IMR-90 (cell line): ENCODE data around the gene ADPRS. TPM values are rescaled to one million over a fixed set of nuclear protein-coding genes. Genes with fewer than 3 reads are reported as not detected.

Source experiments
- ATAC-seq: fragments of 200-7000 bp; cut with Tn5 transposase; 2 replicates; pipeline ENCODE4 v1.9.1; 2020; ENCODE audit warnings: low read depth, mild to moderate bottlenecking, moderate library complexity
- BruUV-seq: library from RNA; stranded (reverse); fragments of 400-500 nt; replicated peaks from 2 replicates; lab custom pipeline; 2021; lab: Mats Ljungman, UMichigan
- CTCF ChIA-PET: fragments of 300-600 bp; formaldehyde crosslinking; extraction: SDS; loops from one replicate; lab custom pipeline; 2021; ENCODE audit warnings: antibody characterized with exemption; lab: Yijun Ruan, JAX
- POLR2A ChIA-PET: fragments of 300-600 bp; sonication (Branson Sonifier 250); formaldehyde crosslinking; loops from one replicate; lab custom pipeline; 2022; ENCODE audit warnings: antibody characterized with exemption; ENCODE audit not compliant: unreplicated experiment; lab: Charles Lee
- DNase-seq: peaks from one replicate; pipeline ENCODE4 v3.0.0; 2013
- H2AFZ ChIP-seq: replicated peaks from 2 replicates; pipeline ENCODE3; 2013; ENCODE audit warnings: low read length, mild to moderate bottlenecking; ENCODE audit not compliant: poor library complexity
- H2AK5ac ChIP-seq: 2 replicates; pipeline ENCODE4 v1.6.1; 2013; ENCODE audit warnings: low read depth, low read length, inconsistent platforms
- H2AK9ac ChIP-seq: replicated peaks from 2 replicates; pipeline ENCODE3; 2013; ENCODE audit warnings: mild to moderate bottlenecking, low read depth, low read length, moderate library complexity; ENCODE audit not compliant: poor library complexity
- H2BK120ac ChIP-seq: 2 replicates; pipeline ENCODE4 v1.6.1; 2013; ENCODE audit warnings: low read depth, low read length, inconsistent platforms
- H2BK15ac ChIP-seq: 3 replicates; pipeline ENCODE4 v1.6.1; 2013; ENCODE audit warnings: low read depth, low read length, inconsistent platforms
- H2BK20ac ChIP-seq: 2 replicates; pipeline ENCODE4 v1.6.1; 2013; ENCODE audit warnings: low read depth, mild to moderate bottlenecking, inconsistent platforms, low read length, moderate library complexity
- H2BK5ac ChIP-seq: 2 replicates; pipeline ENCODE4 v1.6.1; 2013; ENCODE audit warnings: mild to moderate bottlenecking, low read depth, low read length, inconsistent platforms; ENCODE audit not compliant: poor library complexity, severe bottlenecking
- H3K14ac ChIP-seq: replicated peaks from 2 replicates; pipeline ENCODE4 v1.6.1; 2013; ENCODE audit warnings: low read depth, low read length, inconsistent platforms
- H3K18ac ChIP-seq: 2 replicates; pipeline ENCODE4 v1.6.1; 2013; ENCODE audit warnings: low read depth, low read length, control low read depth
- H3K23ac ChIP-seq: 2 replicates; pipeline ENCODE4 v1.6.1; 2013; ENCODE audit warnings: low read depth, low read length, inconsistent platforms
- H3K27ac ChIP-seq: 2 replicates; pipeline ENCODE4 v1.5.1; 2013; ENCODE audit warnings: mild to moderate bottlenecking, control low read depth, low read length; ENCODE audit not compliant: insufficient read depth
- H3K27me3 ChIP-seq: 2 replicates; pipeline ENCODE4 v1.6.1; 2013; ENCODE audit warnings: low read length; ENCODE audit not compliant: control insufficient read depth, insufficient read depth
- H3K36me3 ChIP-seq: 2 replicates; pipeline ENCODE4 v1.6.1; 2013; ENCODE audit warnings: low read length, mixed read lengths; ENCODE audit not compliant: control insufficient read depth, insufficient read depth
- H3K4ac ChIP-seq: 2 replicates; pipeline ENCODE4 v1.6.1; 2013; ENCODE audit warnings: low read depth, low read length, inconsistent platforms
- H3K4me1 ChIP-seq: 2 replicates; pipeline ENCODE4 v1.6.1; 2013; ENCODE audit warnings: low read length, mixed read lengths; ENCODE audit not compliant: control insufficient read depth, insufficient read depth
- H3K4me2 ChIP-seq: 2 replicates; pipeline ENCODE4 v1.6.1; 2013; ENCODE audit warnings: low read depth, mild to moderate bottlenecking, control low read depth, low read length, moderate library complexity
- H3K4me3 ChIP-seq: 2 replicates; pipeline ENCODE4 v1.5.1; 2013; ENCODE audit warnings: low read depth, mild to moderate bottlenecking, control low read depth, low read length, moderate library complexity; ENCODE audit not compliant: insufficient read depth
- H3K56ac ChIP-seq: 2 replicates; pipeline ENCODE4 v1.6.1; 2013; ENCODE audit warnings: low read length, inconsistent platforms; ENCODE audit not compliant: insufficient read depth; ENCODE audit errors: extremely low read depth
- H3K79me1 ChIP-seq, 2 experiments: 2 replicates each; pipeline ENCODE4 v1.6.1; 2013; ENCODE audit warnings: low read length in 2 of 2, inconsistent platforms in 1 of 2, low read depth in 1 of 2
- H3K9ac ChIP-seq: 2 replicates; pipeline ENCODE4 v1.6.1; 2013; ENCODE audit warnings: low read depth, low read length, control low read depth
- H3K9me1 ChIP-seq: 2 replicates; pipeline ENCODE4 v1.6.1; 2013; ENCODE audit warnings: low read length, inconsistent platforms; ENCODE audit not compliant: insufficient read depth
- H3K9me3 ChIP-seq: 2 replicates; pipeline ENCODE4 v1.6.1; 2013; ENCODE audit warnings: low read length; ENCODE audit not compliant: control insufficient read depth, insufficient read depth
- H4K20me1 ChIP-seq: 2 replicates; pipeline ENCODE4 v1.6.1; 2013; ENCODE audit warnings: low read length, inconsistent platforms; ENCODE audit not compliant: insufficient read depth
- H4K5ac ChIP-seq: 2 replicates; pipeline ENCODE4 v1.6.1; 2013; ENCODE audit warnings: mild to moderate bottlenecking, low read depth, low read length, control low read depth
- H4K8ac ChIP-seq, 2 experiments: 2 replicates each; pipeline ENCODE4 v1.6.1; 2013; ENCODE audit warnings: low read depth in 2 of 2, low read length in 2 of 2, control low read depth in 1 of 2, inconsistent platforms in 1 of 2
- H4K91ac ChIP-seq: 2 replicates; pipeline ENCODE4 v1.6.1; 2013; ENCODE audit warnings: low read depth, low read length, inconsistent platforms; ENCODE audit not compliant: insufficient read depth
- BHLHE40 ChIP-seq: fragments of 150-350 bp; IDR thresholded peaks from 2 replicates; pipeline ENCODE4 v1.6.1; 2016; ENCODE audit warnings: mild to moderate bottlenecking, low read depth, low read length
- CEBPB ChIP-seq: IDR thresholded peaks from 2 replicates; pipeline ENCODE4 v1.6.1; 2012; ENCODE audit warnings: low read depth, low read length, improper control_type of control experiment
- CHD1 ChIP-seq: IDR thresholded peaks from 2 replicates; pipeline ENCODE4 v1.6.1; 2012; ENCODE audit warnings: low read depth, low read length, improper control_type of control experiment
- ELK1 ChIP-seq: fragments of 150-350 bp; IDR thresholded peaks from 2 replicates; pipeline ENCODE4 v1.6.1; 2016; ENCODE audit warnings: low read depth, mild to moderate bottlenecking, low read length, moderate library complexity, borderline replicate concordance
- FOS ChIP-seq: fragments of 150-350 bp; IDR thresholded peaks from 2 replicates; pipeline ENCODE4 v1.6.1; 2016; ENCODE audit warnings: low read depth, low read length
- MAFK ChIP-seq: IDR thresholded peaks from 2 replicates; pipeline ENCODE4 v1.6.1; 2012; ENCODE audit warnings: low read depth, low read length, improper control_type of control experiment
- MAZ ChIP-seq: IDR thresholded peaks from 2 replicates; pipeline ENCODE4 v1.6.1; 2012; ENCODE audit warnings: low read depth, mild to moderate bottlenecking, low read length, improper control_type of control experiment, moderate library complexity, borderline replicate concordance
- MXI1 ChIP-seq: IDR thresholded peaks from 2 replicates; pipeline ENCODE4 v1.6.1; 2012; ENCODE audit warnings: low read depth, mild to moderate bottlenecking, low read length, moderate library complexity, borderline replicate concordance
- NFE2L2 ChIP-seq: fragments of 150-350 bp; IDR thresholded peaks from 2 replicates; pipeline ENCODE4 v1.6.1; 2016; ENCODE audit warnings: low read depth, mild to moderate bottlenecking, low read length
- POLR2A ChIP-seq: IDR thresholded peaks from 2 replicates; pipeline ENCODE4 v1.6.1; 2012; ENCODE audit warnings: mild to moderate bottlenecking, low read depth, low read length
- RAD21 ChIP-seq: IDR thresholded peaks from 2 replicates; pipeline ENCODE4 v1.6.1; 2012; ENCODE audit warnings: low read length, improper control_type of control experiment
- RCOR1 ChIP-seq: IDR thresholded peaks from 2 replicates; pipeline ENCODE4 v1.6.1; 2012; ENCODE audit warnings: mild to moderate bottlenecking, low read length, improper control_type of control experiment; ENCODE audit not compliant: insufficient replicate concordance
- RFX5 ChIP-seq: IDR thresholded peaks from 2 replicates; pipeline ENCODE4 v1.8.0; 2012; ENCODE audit warnings: low read depth, mild to moderate bottlenecking, low read length, moderate library complexity
- SMC3 ChIP-seq: fragments of 150-350 bp; IDR thresholded peaks from 2 replicates; pipeline ENCODE4 v1.6.1; 2016; ENCODE audit warnings: low read depth, mild to moderate bottlenecking, antibody characterized with exemption, low read length, moderate library complexity
- USF2 ChIP-seq: fragments of 150-350 bp; IDR thresholded peaks from 2 replicates; pipeline ENCODE4 v1.6.1; 2017; ENCODE audit warnings: mild to moderate bottlenecking, antibody characterized with exemption, low read length, low read depth
- WGBS, 2 experiments: methylation state at CpG; one replicate each; pipeline versions ENCODE4 v1.1.5 to v1.1.7; 2013; ENCODE audit warnings: missing lambda C conversion rate in 2 of 2; ENCODE audit not compliant: insufficient read length in 1 of 2; ENCODE audit errors: extremely low coverage in 2 of 2; 5-methylcytosine and 5-hydroxymethylcytosine counted together
- dilution Hi-C: fragments of 300-500 bp; cut with HindIII; formaldehyde crosslinking; loops from one replicate; pipeline ENCODE4 v1.14.3; 2018; ENCODE audit warnings: low sequenced_read_pairs; ENCODE audit not compliant: unreplicated experiment
- in situ Hi-C: fragments of 300-500 bp; cut with MboI; formaldehyde crosslinking; loops from 3 replicates; pipeline ENCODE4 v1.14.3; 2019; ENCODE audit warnings: low sequenced_read_pairs, inconsistent platforms, mixed read lengths
- intact Hi-C: fragments of 100-400 bp; cut with micrococcal nuclease; formaldehyde crosslinking; loops from 2 replicates; pipeline ENCODE4 v1.10.0; 2022
- polyA plus RNA-seq, 3 experiments: library from polyadenylated mRNA; depleted of rRNA; stranded (reverse); fragments of >200 nt; gene quantifications; 2 replicates each; pipeline ENCODE4 v1.2.3, GENCODE V29; 2012; ENCODE audit warnings: low replicate concordance in 1 of 3
- total RNA-seq: library from RNA; depleted of rRNA; stranded (reverse); fragments of >200 nt; gene quantifications from 2 replicates; pipeline ENCODE4 v1.2.3, GENCODE V29; 2012
- TF ChIP-seq, protein P1 (sequence below): conservative IDR thresholded peaks from 2 replicates; pipeline ENCODE4 v1.5.1; 2012; ENCODE audit warnings: mild to moderate bottlenecking, low read depth, low read length, improper control_type of control experiment

Gene ADPRS
- total and polyA plus RNA-seq, 2 of the 4 experiments (the other 2 are of a cell fraction), result 31.0 to 37.2 TPM

- no TSS peak for BruUV-seq
- peaks cover 35% of the 10 kb centered on the region for H3K9me1 ChIP-seq
- H3K27ac ChIP-seq, result no peak overlapping the region
- H4K91ac ChIP-seq, result no peak overlapping the region
- no peak overlapping the region for H3K18ac ChIP-seq
- H2BK5ac ChIP-seq, result no peak overlapping the region
- H2BK120ac ChIP-seq, result no peak overlapping the region
- no peak overlapping the region for H3K23ac ChIP-seq
- H2BK15ac ChIP-seq, result no peak overlapping the region
- in situ Hi-C loops, result no loop called here
- no peaks in the 10 kb centered on the region for H3K27me3 ChIP-seq
- ATAC-seq (no peak), DNase-seq (no peak)
- intact Hi-C loops, result loop anchor here (1.0 kb wide), 1 partner anchor 35 kb away; no protein-coding TSS in a partner anchor
- H3K4me1 ChIP-seq, result peaks cover 26% of the 10 kb centered on the region
- H3K4me2 ChIP-seq, result no peak overlapping the region
- ChIA-PET POLR2A (no interaction called here), CTCF (interaction anchor here (0.5 to 4.7 kb wide), 11 partner anchors 15 to 166 kb away, joined by 3 to 21 read pairs (median 6); partner anchors contain the start of gene TRAPPC3)
- peak overlapping the region; percentile 83 for H2AFZ ChIP-seq
- H4K20me1 ChIP-seq, result no peaks in the 10 kb centered on the region
- dilution Hi-C loops, result no loop called here
- peak overlapping the region; percentile 33 for H2AK9ac ChIP-seq
- TF ChIP-seq RCOR1 (no peak), POLR2A (no peak), RFX5 (no peak), USF2 (no peak), MAFK (no peak), ELK1 (no peak), MXI1 (no peak), MAZ (no peak), RAD21 (no peak), SMC3 (no peak), CEBPB (no peak), FOS (no peak), BHLHE40 (no peak), CHD1 (no peak), NFE2L2 (no peak)
- TF ChIP-seq, protein P1, sequence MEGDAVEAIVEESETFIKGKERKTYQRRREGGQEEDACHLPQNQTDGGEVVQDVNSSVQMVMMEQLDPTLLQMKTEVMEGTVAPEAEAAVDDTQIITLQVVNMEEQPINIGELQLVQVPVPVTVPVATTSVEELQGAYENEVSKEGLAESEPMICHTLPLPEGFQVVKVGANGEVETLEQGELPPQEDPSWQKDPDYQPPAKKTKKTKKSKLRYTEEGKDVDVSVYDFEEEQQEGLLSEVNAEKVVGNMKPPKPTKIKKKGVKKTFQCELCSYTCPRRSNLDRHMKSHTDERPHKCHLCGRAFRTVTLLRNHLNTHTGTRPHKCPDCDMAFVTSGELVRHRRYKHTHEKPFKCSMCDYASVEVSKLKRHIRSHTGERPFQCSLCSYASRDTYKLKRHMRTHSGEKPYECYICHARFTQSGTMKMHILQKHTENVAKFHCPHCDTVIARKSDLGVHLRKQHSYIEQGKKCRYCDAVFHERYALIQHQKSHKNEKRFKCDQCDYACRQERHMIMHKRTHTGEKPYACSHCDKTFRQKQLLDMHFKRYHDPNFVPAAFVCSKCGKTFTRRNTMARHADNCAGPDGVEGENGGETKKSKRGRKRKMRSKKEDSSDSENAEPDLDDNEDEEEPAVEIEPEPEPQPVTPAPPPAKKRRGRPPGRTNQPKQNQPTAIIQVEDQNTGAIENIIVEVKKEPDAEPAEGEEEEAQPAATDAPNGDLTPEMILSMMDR, result no peak
- no peak overlapping the region for H3K4me3 ChIP-seq
- peak overlapping the region; percentile 44; the same call in 1 of the 2 replicates for H2AK5ac ChIP-seq
- H3K9ac ChIP-seq, result no peak overlapping the region
- peaks cover 7 to 30% of the 10 kb centered on the region in 2 experiments; a peak in 3 of 4 replicates for H3K79me1 ChIP-seq
- H4K5ac ChIP-seq, result no peak overlapping the region
- H4K8ac ChIP-seq, result peak overlapping the region; percentile 3 to 64; a peak in 1 of 4 replicates
- H3K36me3 ChIP-seq, result peaks cover 14% of the 10 kb centered on the region
- H2BK20ac ChIP-seq, result no peak overlapping the region
- no peak overlapping the region for H3K14ac ChIP-seq
- 47% methylated on average over 4 of the region's 6 CpGs; no CpG with 5 or more reads in 1 of the 2 experiments for WGBS, 2 experiments
- no peaks in the 10 kb centered on the region for H3K9me3 ChIP-seq
- 0 out of 2 replicates have a peak overlapping the region, but pooled peaks have one; percentile 2 for H3K4ac ChIP-seq
- no peak overlapping the region for H3K56ac ChIP-seq
Measured at GRCh38 chr1:36134031-36134430, 45.3 kb downstream of the ADPRS start.
